Mesenchymal stem cell (in vitro differentiated cells and primary cell): ENCODE measurements around the gene NTRK2.

ENCODE experiments used
- DNase-seq: peaks from one replicate; pipeline ENCODE4 v3.0.0-alpha.2; 2013
- H2AFZ ChIP-seq: one replicate; pipeline ENCODE4 v1.6.1; 2013; ENCODE audit warnings: low read depth, mild to moderate bottlenecking, control low read depth, inconsistent platforms, low read length, moderate library complexity
- H2AK5ac ChIP-seq: 2 replicates; pipeline ENCODE4 v1.6.1; 2013; ENCODE audit warnings: low read length, moderate library complexity, mild to moderate bottlenecking, inconsistent platforms; ENCODE audit not compliant: severe bottlenecking
- H2BK120ac ChIP-seq: one replicate; pipeline ENCODE4 v1.6.1; 2013; ENCODE audit warnings: low read depth, mild to moderate bottlenecking, inconsistent platforms, low read length, moderate library complexity
- H2BK12ac ChIP-seq, 2 experiments: one replicate each; pipeline ENCODE4 v1.6.1; 2013; ENCODE audit warnings: inconsistent platforms in 2 of 2, low read length in 2 of 2, mild to moderate bottlenecking in 2 of 2, moderate library complexity in 2 of 2, control low read depth in 1 of 2
- H2BK15ac ChIP-seq: one replicate; pipeline ENCODE4 v1.6.1; 2013; ENCODE audit warnings: mild to moderate bottlenecking, low read depth, inconsistent platforms; ENCODE audit not compliant: poor library complexity, severe bottlenecking
- H2BK5ac ChIP-seq: 2 replicates; pipeline ENCODE4 v1.6.1; 2013; ENCODE audit warnings: low read depth, mild to moderate bottlenecking, low read length, control low read depth, inconsistent platforms; ENCODE audit not compliant: poor library complexity, severe bottlenecking
- H3K14ac ChIP-seq, 2 experiments: one replicate each; pipeline ENCODE4 v1.6.1; 2013; ENCODE audit warnings: inconsistent platforms in 2 of 2, low read length in 2 of 2, control low read depth in 1 of 2, mild to moderate bottlenecking in 1 of 2, moderate library complexity in 1 of 2
- H3K18ac ChIP-seq, 2 experiments: one replicate each; pipeline ENCODE4 v1.6.1; 2013; ENCODE audit warnings: inconsistent platforms in 2 of 2, low read length in 2 of 2, control low read depth in 1 of 2, low read depth in 1 of 2, mild to moderate bottlenecking in 1 of 2
- H3K23ac ChIP-seq, 2 experiments: one replicate each; pipeline ENCODE4 v1.6.1; 2013; ENCODE audit warnings: inconsistent platforms in 2 of 2, low read length in 2 of 2, mild to moderate bottlenecking in 2 of 2, moderate library complexity in 2 of 2, control low read depth in 1 of 2
- H3K27ac ChIP-seq: 2 replicates; pipeline ENCODE4 v1.5.1; 2013; ENCODE audit warnings: mild to moderate bottlenecking, moderate library complexity, low read length, control low read depth, inconsistent platforms; ENCODE audit not compliant: poor library complexity, severe bottlenecking
- H3K27me3 ChIP-seq, 2 experiments: 2 replicates each; pipeline versions ENCODE4 v1.6.1 to v1.7.0; 2013; ENCODE audit warnings: low read length in 2 of 2, mild to moderate bottlenecking in 2 of 2, moderate library complexity in 2 of 2, control low read depth in 1 of 2, inconsistent platforms in 1 of 2; ENCODE audit not compliant: control insufficient read depth in 1 of 2, insufficient read depth in 1 of 2
- H3K36me3 ChIP-seq, 2 experiments: 2 replicates each; pipeline versions ENCODE4 v1.6.1 to v1.7.0; 2013; ENCODE audit warnings: low read length in 2 of 2, control low read depth in 1 of 2, inconsistent platforms in 1 of 2, low read depth in 1 of 2, mild to moderate bottlenecking in 1 of 2; ENCODE audit not compliant: insufficient read depth in 2 of 2, control insufficient read depth in 1 of 2
- H3K4ac ChIP-seq, 2 experiments: one replicate each; pipeline ENCODE4 v1.6.1; 2013; ENCODE audit warnings: inconsistent platforms in 2 of 2, low read length in 2 of 2, mild to moderate bottlenecking in 2 of 2, moderate library complexity in 2 of 2, control low read depth in 1 of 2, low read depth in 1 of 2
- H3K4me1 ChIP-seq: 2 replicates; pipeline ENCODE4 v1.6.1; 2013; ENCODE audit warnings: low read depth, low read length, control low read depth; ENCODE audit not compliant: control insufficient read depth, insufficient read depth
- H3K4me2 ChIP-seq: 2 replicates; pipeline ENCODE4 v1.6.1; 2013; ENCODE audit warnings: low read length, mild to moderate bottlenecking, inconsistent platforms; ENCODE audit not compliant: poor library complexity, severe bottlenecking
- H3K4me3 ChIP-seq, 2 experiments: 2 replicates each; pipeline versions ENCODE4 v1.5.1 to v1.7.0; 2013; ENCODE audit warnings: low read length in 2 of 2, mild to moderate bottlenecking in 2 of 2, control low read depth in 1 of 2, low read depth in 1 of 2; ENCODE audit not compliant: insufficient read depth in 1 of 2
- H3K79me1 ChIP-seq: replicated peaks from 2 replicates; pipeline ENCODE4 v1.6.1; 2013; ENCODE audit warnings: mild to moderate bottlenecking, control low read depth, low read length, inconsistent platforms; ENCODE audit not compliant: poor library complexity, severe bottlenecking
- H3K9ac ChIP-seq: 2 replicates; pipeline ENCODE4 v1.7.0; 2013; ENCODE audit warnings: mild to moderate bottlenecking, low read length, moderate library complexity
- H3K9me3 ChIP-seq: 2 replicates; pipeline ENCODE4 v1.7.0; 2013; ENCODE audit warnings: mild to moderate bottlenecking, low read length; ENCODE audit not compliant: control insufficient read depth
- H4K8ac ChIP-seq: one replicate; pipeline ENCODE4 v1.6.1; 2013; ENCODE audit warnings: inconsistent platforms, mild to moderate bottlenecking, low read length, moderate library complexity
- H4K91ac ChIP-seq: one replicate; pipeline ENCODE4 v1.6.1; 2013; ENCODE audit warnings: mild to moderate bottlenecking, low read length, inconsistent platforms
- WGBS: methylation state at CpG from one replicate; pipeline ENCODE4 v1.1.7; 2013; ENCODE audit warnings: mixed read lengths; 5-methylcytosine and 5-hydroxymethylcytosine counted together

Gene NTRK2

DNA sequence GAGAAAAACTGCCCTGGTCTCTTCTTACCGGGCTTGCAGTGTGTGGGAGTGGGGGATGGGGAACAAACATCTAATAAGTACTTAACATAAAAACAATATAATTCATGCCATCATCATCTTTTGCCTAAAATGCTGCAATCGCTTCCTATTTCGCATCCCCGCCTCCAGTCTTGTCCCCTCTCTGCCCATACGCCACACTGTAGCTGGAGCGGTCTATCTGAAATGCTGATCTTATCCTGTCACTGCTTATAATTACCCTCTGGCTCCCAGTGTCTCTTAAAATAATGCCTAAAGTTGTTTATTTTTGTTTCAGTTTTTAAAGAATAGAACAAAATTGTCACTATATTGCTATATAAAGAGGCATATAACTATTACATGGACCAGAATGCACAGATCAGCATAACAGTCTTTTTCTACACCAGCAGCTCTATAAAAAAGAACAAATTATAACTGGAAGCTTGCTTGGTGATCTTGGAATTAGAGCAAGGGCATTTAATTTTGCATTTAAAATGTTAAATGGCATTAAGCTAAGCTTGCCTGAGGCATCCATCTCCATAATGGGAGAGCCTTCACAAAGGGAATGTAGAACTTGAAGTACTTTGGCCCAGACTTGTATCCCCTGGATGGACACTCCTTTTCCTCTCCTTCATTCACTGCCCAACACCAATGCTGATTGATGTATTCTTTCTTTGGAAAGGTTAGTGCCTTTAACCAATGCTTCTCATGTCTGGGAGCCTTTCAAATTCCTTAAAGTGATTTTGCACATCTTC, 12.2 kb downstream of the NTRK2 start:
- no peak overlapping the region for H2BK120ac ChIP-seq
- no peak overlapping the region for H2BK12ac ChIP-seq
- H3K9ac ChIP-seq, result no peak overlapping the region
- no peak overlapping the region for H2BK15ac ChIP-seq
- no peak overlapping the region for H4K8ac ChIP-seq
- no peaks in the 10 kb centered on the region for H3K9me3 ChIP-seq
- no peak overlapping the region for H2AK5ac ChIP-seq
- no peak overlapping the region for H2AFZ ChIP-seq
- no peak for DNase-seq
- no peak overlapping the region for H3K23ac ChIP-seq
- no peak overlapping the region for H3K4ac ChIP-seq
- no peaks in the 10 kb centered on the region for H3K36me3 ChIP-seq
- H3K18ac ChIP-seq, result no peak overlapping the region
- H3K27ac ChIP-seq, result no peak overlapping the region
- H3K4me3 ChIP-seq, result no peak overlapping the region
- no peak overlapping the region for H4K91ac ChIP-seq
- 95% methylated on average over 5 of the region's 6 CpGs for WGBS
- H3K4me1 ChIP-seq, result no peaks in the 10 kb centered on the region
- no peaks in the 10 kb centered on the region for H3K27me3 ChIP-seq
- no peak overlapping the region for H3K4me2 ChIP-seq
- no peak overlapping the region for H2BK5ac ChIP-seq
- H3K14ac ChIP-seq, result no peak overlapping the region
- H3K79me1 ChIP-seq, result no peaks in the 10 kb centered on the region

DNA sequence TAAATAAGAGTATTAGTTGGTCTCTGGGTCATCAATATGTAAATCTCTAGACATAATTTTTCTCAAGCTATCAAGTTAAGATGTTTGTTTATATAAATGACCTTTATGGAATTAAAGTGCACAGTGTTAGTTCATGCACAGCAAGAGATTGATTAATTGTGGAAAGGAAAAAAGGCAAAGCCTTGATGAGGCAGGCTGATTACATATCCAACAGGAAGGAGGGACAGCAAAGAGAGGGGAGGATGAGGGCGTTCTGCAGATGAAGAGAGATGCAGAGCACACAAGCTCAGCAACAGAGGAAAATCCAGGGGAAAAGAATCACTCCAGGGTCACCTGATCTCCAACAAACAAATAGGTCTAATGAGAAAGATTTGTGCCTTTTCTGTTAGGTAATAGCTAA, 16.5 kb downstream of the NTRK2 start:
- H3K9ac ChIP-seq, result no peak overlapping the region
- no peaks in the 10 kb centered on the region for H3K36me3 ChIP-seq
- no peak overlapping the region for H3K4ac ChIP-seq
- H2BK120ac ChIP-seq, result no peak overlapping the region
- no peak overlapping the region for H3K27ac ChIP-seq
- H2AFZ ChIP-seq, result no peak overlapping the region
- H3K4me3 ChIP-seq, result no peak overlapping the region
- H2BK5ac ChIP-seq, result no peak overlapping the region
- H3K9me3 ChIP-seq, result no peaks in the 10 kb centered on the region
- 25% methylated on average over 1 of the region's 1 CpG for WGBS
- no peaks in the 10 kb centered on the region for H3K27me3 ChIP-seq
- no peak overlapping the region for H3K4me2 ChIP-seq
- H3K18ac ChIP-seq, result no peak overlapping the region
- DNase-seq, result no peak
- no peak overlapping the region for H3K23ac ChIP-seq
- H2BK15ac ChIP-seq, result no peak overlapping the region
- no peak overlapping the region for H2AK5ac ChIP-seq
- no peak overlapping the region for H3K14ac ChIP-seq
- no peaks in the 10 kb centered on the region for H3K4me1 ChIP-seq
- no peak overlapping the region for H4K91ac ChIP-seq
- H3K79me1 ChIP-seq, result no peaks in the 10 kb centered on the region
- no peak overlapping the region for H4K8ac ChIP-seq
- H2BK12ac ChIP-seq, result no peak overlapping the region

DNA sequence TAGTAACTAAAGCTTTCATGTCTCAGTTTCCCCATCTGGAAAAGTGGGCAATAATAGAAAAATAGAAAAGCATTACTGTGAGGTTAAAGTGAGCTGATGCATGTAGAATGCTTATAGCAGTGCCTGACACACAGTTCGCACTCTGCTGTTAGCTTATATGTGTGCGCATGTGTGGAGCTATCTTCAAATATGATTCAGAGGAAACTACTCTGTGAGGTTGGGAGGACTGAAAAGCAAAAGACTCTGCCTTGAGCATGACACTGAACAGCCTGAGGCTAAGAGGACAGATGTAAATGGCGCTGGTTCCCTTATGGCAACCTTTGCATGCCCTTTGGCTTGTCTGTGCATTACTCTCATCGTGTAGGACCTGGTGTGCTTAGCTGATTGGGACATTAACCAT, 19.4 kb downstream of the NTRK2 start:
- H2BK15ac ChIP-seq, result no peak overlapping the region
- H2BK5ac ChIP-seq, result no peak overlapping the region
- no peaks in the 10 kb centered on the region for H3K27me3 ChIP-seq
- WGBS, result 77% methylated on average over 4 of the region's 4 CpGs
- no peak overlapping the region for H3K23ac ChIP-seq
- H2AFZ ChIP-seq, result no peak overlapping the region
- H2BK12ac ChIP-seq, result no peak overlapping the region
- no peak overlapping the region for H3K4me2 ChIP-seq
- DNase-seq, result no peak
- no peak overlapping the region for H3K9ac ChIP-seq
- no peak overlapping the region for H4K91ac ChIP-seq
- no peak overlapping the region for H3K4ac ChIP-seq
- no peak overlapping the region for H3K14ac ChIP-seq
- no peaks in the 10 kb centered on the region for H3K79me1 ChIP-seq
- no peaks in the 10 kb centered on the region for H3K9me3 ChIP-seq
- no peak overlapping the region for H3K18ac ChIP-seq
- H2AK5ac ChIP-seq, result no peak overlapping the region
- H3K36me3 ChIP-seq, result no peaks in the 10 kb centered on the region
- H3K4me1 ChIP-seq, result no peaks in the 10 kb centered on the region
- H3K27ac ChIP-seq, result no peak overlapping the region
- H3K4me3 ChIP-seq, result no peak overlapping the region
- H4K8ac ChIP-seq, result no peak overlapping the region
- no peak overlapping the region for H2BK120ac ChIP-seq

DNA sequence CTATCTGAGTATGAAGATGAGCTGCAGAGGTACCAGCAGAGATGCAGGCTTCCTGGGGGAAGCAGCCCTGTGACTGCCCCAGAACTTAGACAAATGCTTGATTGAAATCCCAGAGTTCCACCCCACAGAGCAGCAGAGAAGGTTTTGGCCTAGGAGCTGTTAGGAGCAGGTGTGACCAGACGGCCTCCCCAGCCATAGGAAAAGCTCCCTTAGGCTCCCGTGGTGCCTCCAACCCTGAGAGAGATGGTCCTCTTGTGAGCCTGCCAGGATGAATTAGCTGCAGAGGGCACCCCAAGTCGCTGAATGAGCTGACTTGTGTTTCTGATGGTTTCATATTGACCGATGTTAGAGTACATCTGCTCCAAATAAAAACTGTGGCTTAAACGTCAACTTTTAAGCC, 22.1 kb downstream of the NTRK2 start:
- Histone ChIP-seq H3K79me1 (no peaks in the 10 kb centered on the region), H3K27ac (no peak overlapping the region), H3K14ac (no peak overlapping the region), H3K36me3 (no peaks in the 10 kb centered on the region), H4K8ac (no peak overlapping the region), H3K18ac (no peak overlapping the region), H2BK12ac (no peak overlapping the region), H2AK5ac (no peak overlapping the region), H2AFZ (no peak overlapping the region), H3K9ac (no peak overlapping the region), H4K91ac (no peak overlapping the region), H3K4me1 (no peaks in the 10 kb centered on the region), H2BK15ac (no peak overlapping the region), H2BK5ac (no peak overlapping the region), H3K4ac (no peak overlapping the region), H2BK120ac (no peak overlapping the region), H3K23ac (no peak overlapping the region), H3K27me3 (peaks cover 0 to 6% of the 10 kb centered on the region in 2 experiments), H3K4me2 (no peak overlapping the region), H3K4me3 (no peak overlapping the region), H3K9me3 (no peaks in the 10 kb centered on the region)
- no peak for DNase-seq
- 86% methylated on average over 5 of the region's 5 CpGs for WGBS
